ENCODE results near the gene PRPF19.

The PRPF19 gene

DNA sequence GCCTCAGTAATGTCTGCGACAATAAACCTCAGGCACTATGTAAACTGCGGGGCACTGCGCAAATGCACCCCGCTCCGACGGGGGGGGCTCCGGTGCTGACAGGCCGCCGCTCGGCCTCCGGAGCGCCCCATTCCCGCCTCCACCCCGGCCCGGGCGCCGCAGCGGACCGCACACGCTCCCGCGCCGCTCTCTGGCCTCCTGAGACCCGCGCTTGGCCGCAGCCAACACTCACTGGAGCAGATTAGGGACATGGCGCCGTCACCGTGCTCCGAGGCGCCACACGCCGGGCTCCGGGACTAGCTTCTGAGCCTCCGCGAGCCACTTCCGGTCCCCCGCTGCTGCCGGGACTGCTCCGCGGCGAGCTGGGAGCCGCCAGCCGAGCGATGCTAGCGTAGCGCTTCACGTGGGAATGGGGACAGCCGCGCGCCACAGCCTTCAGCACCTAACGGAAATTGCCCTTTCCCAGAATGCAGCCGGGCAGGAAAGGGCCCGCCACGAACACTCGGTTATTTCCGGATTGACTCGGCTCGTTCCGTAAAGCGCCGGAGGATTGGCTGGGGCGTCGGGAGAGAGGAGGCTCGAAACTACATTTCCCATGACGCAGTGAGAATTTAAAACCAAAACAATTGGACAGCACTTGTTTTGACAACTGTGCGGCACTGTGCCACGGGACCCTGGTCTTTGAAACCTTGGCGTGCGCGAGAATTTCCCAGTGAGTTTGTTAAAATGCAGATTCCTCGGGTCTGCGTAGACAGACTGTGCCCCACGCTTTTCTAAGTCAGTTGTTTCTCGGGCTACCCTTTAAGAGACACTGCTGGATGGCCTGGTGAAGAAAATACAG is at the start of gene PRPF19:
TSS of gene PRPF19 (minus strand) at position 454 of the 841 bp plus-strand sequence. CDS start at position 251, 203 bp downstream.
- peak; percentile 98 for DNase-seq (ENCODE audit: low spot score)

DNA sequence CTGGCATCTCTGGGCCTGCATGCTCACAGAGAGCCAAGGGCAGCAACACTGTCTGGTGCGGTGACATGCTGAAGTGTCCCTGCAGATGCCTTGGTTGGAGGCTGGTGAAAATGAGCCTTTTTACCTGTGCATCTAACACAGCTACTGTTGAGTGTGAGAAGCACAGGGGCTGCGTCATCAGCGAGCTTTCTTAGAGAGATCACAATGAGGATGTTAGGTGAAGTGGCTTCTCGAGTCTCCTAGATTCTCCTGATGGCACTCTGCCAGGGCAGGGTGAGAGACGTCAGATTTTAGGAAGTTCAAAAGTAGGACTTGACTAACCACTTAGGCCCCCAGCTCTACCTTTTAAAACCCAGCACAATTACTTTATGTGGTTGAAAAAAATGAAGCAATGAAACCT is 49.2 kb upstream of the PRPF19 start:
- DNase-seq (ENCODE audit: low spot score) = no peak

DNA sequence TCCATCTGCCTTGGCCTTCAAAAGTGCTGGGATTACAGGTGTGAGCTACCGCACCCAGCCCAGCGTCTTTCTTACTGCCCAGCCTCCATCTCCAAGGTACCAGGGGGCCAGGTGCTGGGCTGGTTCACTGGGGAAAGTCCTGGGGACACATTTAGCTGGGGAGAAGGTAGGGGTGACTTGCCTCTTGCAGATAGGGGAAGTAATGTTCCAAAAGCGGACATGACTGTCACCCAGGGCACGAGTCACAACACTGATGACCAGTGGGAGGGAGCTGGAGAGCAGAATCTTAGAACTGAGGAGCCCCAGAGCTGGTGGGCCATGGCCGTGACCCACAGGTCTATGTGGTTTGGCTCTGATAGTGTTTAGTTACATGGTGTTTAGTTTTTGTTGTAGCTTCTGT is 48.0 kb upstream of the PRPF19 start:
- DNase-seq (ENCODE audit: low spot score) = no peak

DNA sequence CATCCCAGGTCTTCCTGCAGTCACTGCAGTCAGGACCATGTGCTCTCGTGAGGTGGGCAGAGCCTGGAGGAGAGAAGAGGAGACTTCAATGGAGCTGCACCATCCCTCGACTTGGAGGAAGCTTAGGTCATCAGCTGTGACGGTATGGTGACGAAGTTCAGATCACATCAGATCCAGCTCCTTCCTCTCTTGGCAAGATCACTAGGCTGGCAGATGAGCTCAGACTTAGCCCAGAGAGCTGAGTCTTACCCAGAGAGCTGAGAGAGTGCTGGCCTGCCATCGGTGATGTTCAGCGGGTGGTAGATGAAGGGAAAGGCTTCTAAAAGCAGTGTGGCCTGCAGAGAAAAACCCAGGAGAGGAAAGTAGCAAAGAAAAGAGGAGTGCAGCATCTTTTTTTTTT is 47.4 kb upstream of the PRPF19 start:
- no peak for DNase-seq (ENCODE audit: low spot score)

DNA sequence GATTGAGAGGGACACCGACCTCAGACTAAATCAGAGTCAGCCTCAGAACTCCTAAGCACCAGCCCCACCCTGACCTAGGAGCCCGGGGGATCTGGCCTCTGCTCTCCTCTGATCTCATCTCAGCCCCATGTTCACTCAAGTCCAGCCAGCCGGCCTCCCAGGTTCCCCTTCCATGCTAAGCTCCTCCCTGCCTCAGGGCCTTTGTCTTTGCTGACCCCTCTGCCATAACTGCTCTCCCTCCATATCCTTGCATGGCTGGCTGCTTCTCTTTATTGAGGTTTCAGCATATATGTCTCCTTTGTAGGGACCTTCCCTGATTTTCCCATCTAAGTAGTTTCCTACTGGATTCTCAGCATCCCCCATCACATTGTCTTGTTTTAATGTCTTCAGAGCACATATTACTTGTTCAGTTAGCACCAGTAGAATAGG is 46.4 kb upstream of the PRPF19 start:
- DNase-seq (ENCODE audit: low spot score) = no peak

DNA sequence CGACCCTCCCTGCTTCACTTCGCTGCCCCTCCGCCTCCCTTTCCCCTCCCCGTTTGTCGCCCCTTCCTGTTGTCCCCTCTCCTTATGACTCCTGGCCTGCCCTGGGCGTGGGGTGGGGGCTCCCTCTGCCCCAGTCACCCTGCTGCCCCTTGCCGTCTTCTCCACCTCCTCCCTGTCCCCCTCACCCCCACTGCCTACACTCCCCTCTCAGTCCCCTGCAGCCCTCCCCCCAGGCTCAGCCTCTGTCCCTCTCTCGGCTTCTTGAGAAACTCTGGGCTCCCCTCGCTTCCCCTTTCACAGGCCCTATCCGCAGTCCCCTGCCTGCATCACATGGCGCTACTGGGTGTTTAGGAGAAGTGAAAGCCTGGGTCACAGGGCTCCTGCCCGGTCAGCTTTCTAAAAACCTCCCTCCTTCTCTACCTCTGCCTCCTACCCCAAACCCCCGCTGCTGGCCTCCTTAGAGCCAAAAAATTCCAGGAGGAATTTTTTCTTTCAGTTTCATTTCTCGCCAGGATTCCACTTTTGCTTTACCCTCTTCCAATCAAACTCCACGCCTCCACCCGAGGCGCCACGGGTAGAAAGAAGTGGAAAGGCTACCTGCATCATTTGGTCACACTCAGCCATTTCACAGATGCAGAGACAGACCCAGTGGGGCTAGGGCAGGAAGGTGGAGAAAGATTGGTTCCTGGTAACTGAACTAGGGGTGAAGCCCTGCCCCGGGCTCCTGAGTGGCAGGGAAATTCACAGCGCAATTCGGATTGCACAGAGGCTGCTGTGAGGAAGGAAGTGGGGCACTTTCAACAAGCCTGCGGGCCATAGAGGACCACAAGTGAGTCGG is 45.7 kb upstream of the PRPF19 start, which contains the start of gene SLC15A3:
TSS of gene SLC15A3 (minus strand) at position 273 of the 838 bp plus-strand sequence. CDS start 625 bp downstream, outside the sequence.
- peak; percentile 67 for DNase-seq (ENCODE audit: low spot score)

DNA sequence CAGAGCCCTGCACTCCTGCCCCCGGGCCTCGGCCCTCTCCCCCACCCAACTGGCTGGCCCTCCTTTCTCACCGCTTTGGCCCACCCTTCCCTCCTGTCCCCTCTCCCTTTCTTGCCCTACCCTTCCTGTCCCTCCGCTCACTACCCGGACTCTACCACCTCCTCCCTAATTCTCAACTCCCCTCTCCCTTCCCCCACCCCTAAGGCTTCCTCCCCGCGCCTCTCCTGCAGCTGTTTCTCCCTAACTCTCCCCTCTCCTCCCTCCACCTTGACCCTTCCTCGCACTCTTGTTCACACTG is 45.2 kb upstream of the PRPF19 start:
- peak; percentile 41 for DNase-seq (ENCODE audit: low spot score)

DNA sequence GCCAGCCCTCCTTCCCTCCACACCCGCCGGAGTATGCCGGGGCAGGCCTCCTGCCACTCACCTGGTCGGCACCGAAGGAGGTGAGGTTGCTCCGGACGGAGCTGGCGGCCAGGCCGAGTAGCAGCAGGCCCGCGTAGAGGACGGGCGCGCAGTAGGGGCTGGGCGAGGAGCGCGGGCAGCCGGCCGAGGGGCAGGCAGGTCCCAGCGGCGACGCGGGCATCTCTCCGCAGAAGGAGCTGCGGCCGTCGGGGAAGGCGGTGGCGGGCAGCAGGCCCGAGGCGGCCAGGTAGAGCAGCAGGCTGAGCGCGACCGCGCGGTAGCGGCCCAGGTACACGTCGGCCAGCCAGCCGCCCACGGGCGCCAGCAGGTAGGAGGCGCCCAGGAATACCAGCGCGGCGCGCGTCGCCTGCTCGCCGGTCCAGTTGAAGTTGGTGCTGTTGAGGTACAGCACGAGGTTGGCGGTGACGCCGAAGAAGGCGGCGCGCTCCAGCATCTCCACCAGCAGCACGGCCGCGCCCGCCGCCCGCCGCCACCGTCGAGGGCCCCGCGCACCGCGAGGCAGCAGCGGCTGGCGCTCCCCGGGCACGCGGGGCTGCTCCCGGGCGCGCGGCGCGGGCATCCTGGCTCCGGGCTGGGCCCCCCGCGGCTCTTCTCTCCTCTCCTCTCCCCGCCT is 44.7 kb upstream of the PRPF19 start:
- peak; percentile 55 for DNase-seq (ENCODE audit: low spot score)

DNA sequence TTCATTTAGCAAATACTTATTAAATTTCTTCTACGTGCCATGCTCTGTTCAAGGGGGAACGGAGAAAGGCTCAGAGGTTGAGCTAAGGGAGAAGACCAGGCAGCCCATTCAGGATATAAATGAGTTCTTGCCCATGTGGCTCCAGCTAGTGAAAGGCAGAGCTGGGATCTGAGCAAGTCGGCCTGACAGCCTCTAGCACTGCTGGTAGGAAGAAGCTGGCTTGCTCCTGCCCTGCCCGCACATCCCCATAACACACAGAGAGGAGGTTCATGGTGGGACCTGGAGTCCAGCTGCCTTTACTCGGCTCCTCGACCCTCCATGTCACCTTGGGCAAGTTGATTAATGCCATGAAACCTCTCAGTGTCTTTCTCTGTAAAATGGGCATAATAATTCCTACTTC is 43.6 kb upstream of the PRPF19 start:
- no peak for DNase-seq (ENCODE audit: low spot score)

DNA sequence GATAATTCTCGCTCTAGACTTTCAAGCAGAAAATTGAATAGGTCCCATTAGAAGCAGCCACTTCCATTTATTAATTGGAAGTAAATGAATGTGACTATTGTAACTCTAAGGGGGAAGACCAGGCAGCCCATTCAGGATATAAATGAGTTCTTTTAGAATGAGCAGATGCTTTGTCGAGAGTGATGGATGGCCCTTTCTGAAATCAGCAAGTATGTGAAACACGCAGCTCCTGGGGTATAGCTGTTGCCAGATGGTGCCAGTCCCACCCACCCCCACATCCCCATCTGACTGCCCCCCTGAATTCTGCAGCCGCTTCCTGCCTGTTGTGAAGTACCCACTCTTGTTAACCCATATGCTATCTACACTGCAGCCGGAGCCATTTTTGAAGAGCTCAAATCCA is 41.9 kb upstream of the PRPF19 start:
- DNase-seq (ENCODE audit: low spot score) = no peak

DNA sequence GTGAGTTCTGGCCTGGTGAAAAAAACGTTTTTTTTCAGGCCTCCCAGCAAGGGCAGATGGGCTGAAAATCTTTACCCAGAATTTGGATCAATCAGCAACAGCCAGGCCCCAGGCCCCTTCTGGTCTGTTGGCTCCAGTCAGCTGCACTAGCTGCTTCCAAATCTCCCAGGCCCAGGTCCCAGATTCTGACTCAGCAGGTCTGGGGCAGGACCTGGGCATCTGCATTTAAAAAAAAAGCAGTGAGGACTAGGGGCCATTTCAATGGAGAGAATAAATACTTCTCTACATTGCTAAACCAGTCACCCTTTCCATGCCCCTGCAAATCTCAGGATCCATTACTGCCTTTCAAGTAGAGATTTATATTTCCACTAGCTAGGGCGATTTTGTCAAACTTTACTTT is 41.3 kb upstream of the PRPF19 start:
- no peak for DNase-seq (ENCODE audit: low spot score)

DNA sequence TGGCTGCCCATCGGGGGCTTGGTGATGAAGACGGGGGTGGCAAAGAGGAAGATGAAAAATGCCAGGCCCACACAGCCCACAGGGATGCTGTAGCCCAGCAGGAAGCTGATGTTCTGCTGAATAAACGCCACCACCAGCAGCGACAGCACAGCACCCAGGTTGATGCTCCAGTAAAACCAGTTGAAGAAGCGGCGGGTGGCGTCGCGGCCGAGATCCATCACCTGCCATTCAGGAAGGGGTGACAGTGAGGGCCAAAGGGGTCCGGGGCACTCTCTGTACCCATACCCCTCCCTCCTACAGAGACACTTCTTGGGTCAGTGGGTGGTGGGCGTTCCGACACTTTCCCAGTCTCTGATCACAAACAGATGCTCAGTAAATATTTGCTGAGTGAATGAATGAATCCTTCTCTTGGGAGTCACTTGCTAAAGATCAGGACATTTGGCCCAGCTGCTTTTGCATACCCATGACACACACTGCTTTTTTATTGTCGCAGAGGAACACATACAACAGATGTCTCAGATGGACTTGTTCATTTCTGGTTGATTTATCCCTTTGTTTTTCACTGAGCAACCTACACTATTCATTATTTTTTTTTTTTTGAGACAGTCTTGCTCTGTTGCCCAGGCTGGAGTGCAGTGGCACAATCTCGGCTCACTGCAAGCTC is 40.3 kb upstream of the PRPF19 start:
- DNase-seq (ENCODE audit: low spot score) = no peak

DNA sequence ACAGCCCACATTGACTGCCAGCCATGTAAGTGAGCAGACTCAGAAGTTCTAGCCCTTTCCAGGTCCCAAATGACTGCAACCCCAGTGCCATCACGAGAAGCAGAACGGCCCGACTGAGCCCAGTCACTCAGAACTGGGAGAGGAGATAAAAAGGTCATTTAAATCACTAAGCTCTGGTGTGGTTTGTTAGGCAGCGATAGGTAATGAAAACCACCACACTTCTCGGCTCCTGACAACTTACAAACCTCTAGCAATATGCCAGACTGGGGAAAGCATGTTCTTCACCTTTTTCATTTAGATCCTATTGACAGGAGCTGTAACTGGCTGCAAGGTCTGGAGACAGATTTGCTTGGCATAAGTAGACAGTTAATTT is 38.9 kb upstream of the PRPF19 start:
- DNase-seq (ENCODE audit: low spot score) = no peak

DNA sequence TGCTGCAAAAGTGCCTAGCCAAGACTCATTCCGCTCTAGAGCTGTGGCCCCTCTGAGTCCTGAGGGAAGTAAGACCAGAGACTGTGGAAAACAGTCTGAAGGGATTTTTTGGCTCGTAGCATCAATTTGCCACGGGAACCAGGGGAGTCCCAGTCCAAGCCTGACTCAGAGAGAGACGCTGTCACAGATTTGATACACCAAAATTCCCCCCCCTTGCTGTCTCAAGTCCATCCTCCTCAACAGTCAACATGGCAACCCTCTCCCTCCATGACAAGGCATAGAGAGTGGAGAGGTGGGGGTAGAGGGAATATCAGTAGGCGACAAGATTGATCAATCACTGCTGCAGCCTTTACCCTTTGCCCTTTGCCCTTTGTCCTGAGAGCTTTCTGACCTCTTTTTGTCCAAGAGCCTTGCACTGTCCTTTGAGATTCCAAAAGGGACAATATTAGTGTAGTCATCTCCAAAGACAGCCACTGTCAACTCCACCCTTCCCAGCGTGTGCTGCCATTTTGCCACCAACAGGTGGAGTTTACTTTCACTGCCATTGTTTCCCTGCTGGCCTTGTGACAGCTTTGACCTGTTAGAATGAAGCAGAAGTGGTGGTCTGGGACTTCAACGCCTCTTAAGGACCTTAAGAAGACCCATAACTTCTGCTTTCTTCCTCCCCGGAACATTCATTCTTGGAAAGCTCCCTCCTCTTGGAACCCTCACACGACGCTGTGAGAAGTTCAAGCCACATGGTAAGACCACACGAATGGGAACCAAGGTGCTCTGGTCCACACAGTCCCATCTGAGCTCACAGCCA is 38.3 kb upstream of the PRPF19 start:
- DNase-seq (ENCODE audit: low spot score) = no peak

DNA sequence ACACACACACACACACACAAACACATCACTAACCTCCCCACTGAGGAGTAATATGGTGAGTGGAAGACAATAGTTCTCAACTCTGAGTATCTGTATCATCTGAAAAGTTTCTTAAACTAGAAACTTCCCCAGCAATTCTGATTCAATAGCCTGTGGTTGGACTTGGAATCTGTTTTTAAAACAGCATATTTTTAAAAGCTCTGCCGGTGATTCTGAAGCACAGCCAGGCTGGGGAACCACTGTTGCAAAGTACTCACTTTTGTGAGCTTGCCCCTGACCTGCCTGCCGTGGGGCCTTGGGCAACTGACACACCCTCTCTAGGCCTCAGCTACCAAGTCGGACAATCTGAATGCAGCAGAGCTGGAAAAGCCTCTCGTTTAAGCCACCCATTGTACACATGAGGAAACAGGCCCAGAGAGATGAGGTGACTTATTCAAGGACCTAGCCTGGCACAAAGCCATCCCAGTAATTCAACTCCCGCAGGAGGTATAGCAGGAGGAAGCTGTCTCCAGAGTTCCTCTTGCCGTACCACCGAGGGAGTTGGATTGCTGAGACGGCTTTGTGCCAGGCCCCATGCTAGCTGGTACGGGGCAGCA is 36.7 kb upstream of the PRPF19 start:
- no peak for DNase-seq (ENCODE audit: low spot score)

DNA sequence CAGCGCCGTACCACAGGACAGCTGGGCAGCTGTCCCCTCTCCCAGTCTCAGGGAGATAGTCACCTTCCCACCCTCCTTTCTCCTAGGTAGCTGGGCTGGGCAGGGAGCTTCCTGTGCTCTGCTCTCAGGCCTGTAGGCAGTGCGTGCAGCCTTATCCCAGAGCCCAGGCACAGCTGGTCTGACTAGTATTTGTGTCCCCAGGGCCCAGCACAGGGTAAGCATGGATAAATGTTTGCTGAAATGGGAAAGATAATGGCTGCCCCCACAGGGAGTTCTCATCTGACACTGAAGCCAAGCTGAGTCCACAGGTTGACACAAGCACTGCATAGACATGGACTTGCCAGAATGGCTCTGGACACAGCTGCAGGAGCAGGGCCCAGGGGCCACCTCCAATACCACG is 35.8 kb upstream of the PRPF19 start:
- DNase-seq (ENCODE audit: low spot score) = no peak

DNA sequence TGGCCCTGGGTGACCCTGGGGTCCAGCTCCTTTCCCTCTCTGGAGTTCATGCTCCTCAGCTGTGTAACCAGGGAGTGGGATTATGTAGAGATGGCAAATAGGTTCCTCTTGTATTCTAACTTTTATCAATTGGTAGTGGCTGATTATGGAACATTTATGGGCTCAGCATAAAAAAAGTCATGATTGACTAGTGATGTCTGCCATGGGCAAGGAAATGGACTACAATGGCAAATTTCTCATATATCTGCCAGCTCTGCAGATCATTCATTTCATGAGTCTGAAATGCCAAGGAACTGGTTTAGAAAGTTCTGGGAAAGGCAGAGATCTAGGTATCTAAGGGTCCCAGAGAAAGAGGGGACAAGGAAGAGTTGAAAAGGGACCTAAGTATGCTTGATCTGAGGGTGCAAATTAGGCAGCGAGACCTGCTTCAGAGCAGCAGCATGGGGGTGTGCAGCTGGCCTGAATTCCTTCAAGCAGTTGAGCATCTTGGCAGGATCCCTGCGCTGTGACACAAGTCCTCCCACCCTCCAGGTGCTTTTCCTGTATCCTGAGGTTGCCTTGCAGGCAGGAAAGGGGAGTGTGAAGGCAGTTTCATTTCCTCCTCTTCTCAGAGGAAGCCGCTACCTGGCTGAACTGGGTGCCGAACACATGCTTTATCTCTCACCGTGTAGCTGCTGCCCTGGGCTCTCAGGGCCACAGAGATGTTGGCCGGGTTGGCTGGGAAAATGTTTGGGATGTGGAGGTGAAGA is 35.2 kb upstream of the PRPF19 start:
- DNase-seq (ENCODE audit: low spot score) = no peak

DNA sequence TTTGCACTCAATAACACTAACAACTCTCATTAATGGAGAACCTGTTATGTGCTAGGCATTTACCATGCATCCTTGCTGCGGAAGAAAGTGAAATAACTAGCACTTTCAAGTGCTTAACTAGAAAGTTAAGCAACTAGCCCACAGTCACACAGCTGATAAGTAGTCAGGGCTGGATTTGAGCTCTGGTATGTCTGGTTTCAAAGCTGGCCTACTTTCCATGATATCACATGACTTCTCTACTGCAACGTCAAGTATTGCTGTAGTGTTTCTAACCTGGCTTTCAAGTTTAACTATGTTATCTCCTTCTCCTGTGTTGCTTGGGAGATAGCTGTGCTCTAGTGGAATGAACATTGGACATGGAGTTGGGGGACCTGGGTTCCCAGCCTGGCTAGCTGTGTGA is 33.5 kb upstream of the PRPF19 start:
- no peak for DNase-seq (ENCODE audit: low spot score)

DNA sequence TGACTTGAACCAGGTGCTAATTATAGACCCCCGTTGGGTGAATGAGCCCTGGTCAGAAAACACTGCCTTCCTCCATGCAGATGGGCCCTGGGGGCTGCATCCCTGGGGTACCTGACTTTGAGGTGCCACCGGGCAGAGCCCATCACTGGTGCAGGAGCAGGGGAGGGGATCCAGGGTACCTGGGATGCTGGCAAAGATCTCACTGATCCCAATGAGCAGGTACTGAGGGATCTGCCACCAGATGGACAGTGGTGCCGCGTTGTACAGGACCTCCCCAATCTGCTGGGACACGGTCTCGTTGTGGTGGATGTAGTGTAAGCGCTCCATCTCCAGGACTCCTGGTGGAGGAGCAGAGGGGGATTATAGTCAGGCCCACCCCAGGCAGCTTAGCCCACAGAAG is 32.9 kb upstream of the PRPF19 start:
- DNase-seq (ENCODE audit: low spot score) = no peak

DNA sequence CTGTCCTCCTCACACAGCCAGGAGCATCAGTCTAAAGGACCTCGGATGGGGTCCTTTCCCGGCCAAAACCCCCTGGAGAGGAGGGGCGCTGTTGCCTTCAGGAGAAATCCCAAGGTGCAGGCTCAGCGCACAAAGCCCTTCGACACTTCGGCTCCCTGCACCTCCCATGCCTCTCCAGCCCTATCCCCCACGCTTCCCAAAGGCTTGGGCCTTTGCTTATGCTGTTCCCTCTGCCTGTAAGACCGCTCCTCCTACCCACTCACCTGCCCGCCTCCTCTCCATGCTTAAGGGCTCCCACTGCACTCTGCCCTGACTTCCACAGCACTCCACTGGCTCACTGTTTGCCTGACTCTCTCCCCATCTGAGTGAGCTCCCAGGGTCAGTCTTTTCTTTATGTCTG is 32.1 kb upstream of the PRPF19 start:
- no peak for DNase-seq (ENCODE audit: low spot score)
